Kidney (tissue), 14 donors: ENCODE measurements around the gene ENOSF1. TPM values are rescaled to one million over a fixed set of nuclear protein-coding genes. Genes with fewer than 3 reads are reported as not detected.
"Not testable (repeated sequence)": the region's sequence is repeated elsewhere in the genome, so short reads cannot be mapped to it uniquely, and the experiment has no call there.

Source experiments
- DNase-seq, 5 donors: peaks; one replicate each; pipeline ENCODE4 v3.0.0-alpha.2; 2013 to 2020
- FAIRE-seq: peaks from 2 replicates; lab custom pipeline; 2012; peaks lifted over from hg19 to GRCh38; lab: Jason Lieb, UNC
- H3K27ac ChIP-seq, 2 donors: one replicate each; pipeline ENCODE4 v1.7.0; 2013; ENCODE audit warnings: low read depth in 2 of 2, low read length in 2 of 2, inconsistent platforms in 1 of 2
- H3K27me3 ChIP-seq: one replicate; pipeline ENCODE4 v1.7.1; 2013; ENCODE audit warnings: low read length, inconsistent platforms; ENCODE audit not compliant: control insufficient read depth, insufficient read depth
- H3K36me3 ChIP-seq, 3 donors: one replicate each; pipeline versions ENCODE4 v1.7.0 to v1.7.1; 2013; ENCODE audit warnings: low read length in 3 of 3, control low read depth in 1 of 3, inconsistent platforms in 1 of 3; ENCODE audit not compliant: insufficient read depth in 3 of 3, control insufficient read depth in 2 of 3
- H3K4me1 ChIP-seq, 3 donors: one replicate each; pipeline versions ENCODE4 v1.7.0 to v1.7.1; 2013; ENCODE audit warnings: low read length in 3 of 3, inconsistent platforms in 1 of 3, low read depth in 1 of 3; ENCODE audit not compliant: control insufficient read depth in 2 of 3, insufficient read depth in 2 of 3
- H3K4me3 ChIP-seq, 3 donors: one replicate each; pipeline versions ENCODE4 v1.7.0 to v1.8.1; 2013; ENCODE audit warnings: low read length in 3 of 3, control low read depth in 1 of 3, inconsistent platforms in 1 of 3
- H3K9ac ChIP-seq, 3 donors: one replicate each; pipeline versions ENCODE4 v1.7.0 to v1.7.1; 2013; ENCODE audit warnings: low read length in 3 of 3, control low read depth in 1 of 3, inconsistent platforms in 1 of 3
- H3K9me3 ChIP-seq, 3 donors: one replicate each; pipeline versions ENCODE4 v1.7.0 to v1.7.1; 2013; ENCODE audit warnings: low read length in 3 of 3, control low read depth in 1 of 3, inconsistent platforms in 1 of 3; ENCODE audit not compliant: control insufficient read depth in 2 of 3, insufficient read depth in 1 of 3
- CTCF ChIP-seq: IDR thresholded peaks from 3 replicates; pipeline ENCODE4 v1.5.1; 2012; ENCODE audit warnings: mild to moderate bottlenecking, moderate library complexity, borderline replicate concordance; ENCODE audit not compliant: insufficient read depth; ENCODE audit errors: extremely low read depth
- intact Hi-C: fragments of 100-400 bp; cut with DNase I; formaldehyde crosslinking; loops from one replicate; pipeline ENCODE4 v1.11.1; 2022
- polyA plus RNA-seq: library from polyadenylated mRNA; stranded (reverse); fragments of 350-450 nt; fragmentation: Illumina TruSeq; extraction: RNeasy Lipid Tissue Mini Kit (QIAGEN cat#74804); gene quantifications from one replicate; pipeline ENCODE4 v1.2.3, GENCODE V29; 2014; ENCODE audit warnings: low read depth, low replicate concordance; ENCODE audit not compliant: insufficient read depth
- total RNA-seq: library from RNA; stranded (reverse); fragmentation: NEBNext Ultra II Directional; extraction: Animal tissue kit (Norgen Biotek cat#: 25700); gene quantifications from one replicate; pipeline ENCODE4 v1.2.1, GENCODE V29; 2021
- donor health status: control.
- donor health status: control.
- donor health status: control.
- donor health status: control.
- donor health status: control.
- donor health status: DM: yes; HTN: yes; CAD: no.
- donor health status: Normal renal cell carcinoma (clear cell type).

ENOSF1 gene
- total and polyA plus RNA-seq, 2 donors from 2014 or later, result 110 to 132 TPM

GRCh38 chr18:730692-731091, 18.3 kb upstream of the ENOSF1 start:
- Histone ChIP-seq H3K27me3 (no peaks in the 10 kb centered on the region), H3K36me3 (peaks cover 6 to 8% (median 6%) of the 10 kb centered on the region in 3 donors), H3K27ac (no peak overlapping the region), H3K9ac (no peak overlapping the region), H3K9me3 (no peaks in the 10 kb centered on the region), H3K4me3 (no peak overlapping the region), H3K4me1 (no peaks in the 10 kb centered on the region)
- FAIRE-seq (no peak), DNase-seq (no peak)
- TF ChIP-seq CTCF, result no peak
- intact Hi-C loops, result no loop called here

- H3K27ac ChIP-seq, DNase-seq, H3K27me3 ChIP-seq, H3K36me3 ChIP-seq, H3K9ac ChIP-seq, H3K9me3 ChIP-seq, intact Hi-C loops, H3K4me3 ChIP-seq, H3K4me1 ChIP-seq, FAIRE-seq: not testable (repeated sequence)
These were observed 17.7 kb upstream of the ENOSF1 start for GRCh38 chr18:730120-730519.

GRCh38 chr18:725646-726045, 13.2 kb upstream of the ENOSF1 start:
- no peak for FAIRE-seq
- no peak for TF ChIP-seq CTCF
- intact Hi-C loops, result no loop called here

GRCh38 chr18:723541-724080, 11.2 kb upstream of the ENOSF1 start:
- no peaks in the 10 kb centered on the region for H3K36me3 ChIP-seq
- intact Hi-C loops, result no loop called here
- no peak overlapping the region for H3K4me3 ChIP-seq
- no peak for FAIRE-seq
- no peak overlapping the region for H3K9ac ChIP-seq
- TF ChIP-seq CTCF, result no peak
- H3K27ac ChIP-seq, result no peak overlapping the region
- H3K9me3 ChIP-seq, result no peaks in the 10 kb centered on the region
- no peaks in the 10 kb centered on the region for H3K4me1 ChIP-seq
- no peaks in the 10 kb centered on the region for H3K27me3 ChIP-seq
- DNase-seq, result peak in 1 of 5 donors; percentile 34

More at GRCh38 chr18:725646-726045, 13.2 kb upstream of the ENOSF1 start:
- Histone ChIP-seq H3K4me3 (no peak overlapping the region), H3K36me3 (peaks cover 0 to under 1% (median 0%) of the 10 kb centered on the region in 3 donors), H3K27ac (no peak overlapping the region), H3K27me3 (no peaks in the 10 kb centered on the region), H3K4me1 (no peaks in the 10 kb centered on the region), H3K9ac (no peak overlapping the region), H3K9me3 (no peaks in the 10 kb centered on the region)
- no peak for DNase-seq
